Measurements from ENCODE around the gene NPTX1. TPM values are rescaled to one million over a fixed set of nuclear protein-coding genes. Genes with fewer than 3 reads are reported as not detected.

NPTX1 gene
- total RNA-seq, 4 donors from 2014 or later, result 0.40 to 22.8 (median 7.2) TPM

DNA sequence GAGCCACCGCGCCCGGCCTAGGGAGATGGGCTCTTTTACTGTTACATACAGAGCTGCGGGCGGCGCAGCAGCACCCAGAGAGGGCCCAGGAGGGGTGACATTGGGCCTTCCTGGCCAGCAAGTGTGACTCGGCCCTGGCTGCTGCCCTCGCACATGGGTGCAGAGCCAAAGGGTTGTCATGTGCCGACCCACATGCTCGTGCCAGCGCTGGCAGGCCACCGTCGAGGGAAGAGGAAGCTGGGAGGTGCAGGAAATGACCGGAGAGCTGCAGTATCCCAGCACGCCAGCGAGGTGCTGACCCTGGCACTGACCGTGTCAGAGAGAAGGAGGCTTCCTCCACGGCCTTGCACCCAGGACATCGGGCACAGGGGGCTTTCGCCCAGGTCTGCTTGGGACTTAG is 53.4 kb downstream of the NPTX1 start:
- 77% methylated on average over 20 of the region's 20 CpGs; no CpG with 5 or more reads in 1 of the 2 donors for WGBS, 2 donors (ENCODE audit: low coverage in 1 of 2)
- in situ Hi-C loops (cut with MboI; ENCODE audit: low pct_ligation_motif_present in 1 of 4, low pct_unique_long_range_greater_than_20kb in 1 of 4, low sequenced_read_pairs in 3 of 4), result loop anchor here in 2 of 4 donors (10.0 kb wide), 3 partner anchors 152 to 562 kb away; no protein-coding TSS in a partner anchor

DNA sequence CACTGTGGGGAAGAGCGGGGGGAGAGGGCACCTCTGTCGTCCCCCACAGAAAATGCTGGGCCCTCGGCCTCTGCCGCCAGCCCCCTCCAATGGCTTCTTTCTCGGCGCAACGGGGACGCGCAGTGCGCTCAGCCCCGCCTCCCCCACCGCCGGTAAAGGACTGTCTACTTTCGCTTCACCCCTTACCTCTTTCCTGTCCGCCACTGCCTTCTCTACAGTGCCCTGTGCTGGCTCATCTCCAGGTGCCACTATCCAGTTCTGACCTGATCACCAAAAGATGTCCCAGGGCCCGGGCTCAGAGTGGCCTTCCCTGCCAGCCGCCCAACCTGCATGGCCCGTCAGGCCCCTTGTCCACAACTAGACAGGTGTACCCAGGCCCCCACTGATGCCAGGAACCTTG is 54.1 kb downstream of the NPTX1 start:
- Histone ChIP-seq H3K27me3 (no peaks in the 10 kb centered on the region), H3K36me3 (no peaks in the 10 kb centered on the region), H3K4me3 (no peak overlapping the region), H3K4me1 (peaks cover 0 to 7% (median 0%) of the 10 kb centered on the region in 4 donors), H3K9me3 (no peaks in the 10 kb centered on the region), H3K27ac (no peak overlapping the region)
- no peak for DNase-seq
- intact Hi-C loops (cut with DNase I; ENCODE audit: low total_unique reads) (no loop called here), in situ Hi-C loops (cut with MboI; ENCODE audit: low pct_ligation_motif_present in 1 of 4, low pct_unique_long_range_greater_than_20kb in 1 of 4, low sequenced_read_pairs in 3 of 4) (loop anchor here in 2 of 4 donors (10.0 kb wide), 3 partner anchors 153 to 563 kb away; no protein-coding TSS in a partner anchor)
- TF ChIP-seq POLR2AphosphoS5 (IDR thresholded peaks at IDR 0.05) (no peak), EP300 (IDR thresholded peaks at IDR 0.05; ENCODE audit: low read depth) (no peak), CTCF (IDR thresholded peaks at IDR 0.05) (no peak), POLR2A (IDR thresholded peaks at IDR 0.05) (no peak)
- WGBS, 2 donors (ENCODE audit: low coverage in 1 of 2), result 75 to 77% methylated on average over 8 to 17 of the region's 18 CpGs

More for the DNA sequence above, 53.4 kb downstream of the NPTX1 start:
- no peaks in the 10 kb centered on the region for H3K27me3 ChIP-seq
- TF ChIP-seq POLR2A (IDR thresholded peaks at IDR 0.05) (no peak), POLR2AphosphoS5 (IDR thresholded peaks at IDR 0.05) (no peak), EP300 (IDR thresholded peaks at IDR 0.05; ENCODE audit: low read depth) (no peak), CTCF (IDR thresholded peaks at IDR 0.05) (no peak)
- H3K4me3 ChIP-seq, result no peak overlapping the region
- H3K36me3 ChIP-seq, result no peaks in the 10 kb centered on the region
- no peak for DNase-seq
- peaks cover 0 to 7% (median 0%) of the 10 kb centered on the region in 4 donors for H3K4me1 ChIP-seq
- intact Hi-C loops (cut with DNase I; ENCODE audit: low total_unique reads), result no loop called here
- no peaks in the 10 kb centered on the region for H3K9me3 ChIP-seq
- no peak overlapping the region for H3K27ac ChIP-seq

DNA sequence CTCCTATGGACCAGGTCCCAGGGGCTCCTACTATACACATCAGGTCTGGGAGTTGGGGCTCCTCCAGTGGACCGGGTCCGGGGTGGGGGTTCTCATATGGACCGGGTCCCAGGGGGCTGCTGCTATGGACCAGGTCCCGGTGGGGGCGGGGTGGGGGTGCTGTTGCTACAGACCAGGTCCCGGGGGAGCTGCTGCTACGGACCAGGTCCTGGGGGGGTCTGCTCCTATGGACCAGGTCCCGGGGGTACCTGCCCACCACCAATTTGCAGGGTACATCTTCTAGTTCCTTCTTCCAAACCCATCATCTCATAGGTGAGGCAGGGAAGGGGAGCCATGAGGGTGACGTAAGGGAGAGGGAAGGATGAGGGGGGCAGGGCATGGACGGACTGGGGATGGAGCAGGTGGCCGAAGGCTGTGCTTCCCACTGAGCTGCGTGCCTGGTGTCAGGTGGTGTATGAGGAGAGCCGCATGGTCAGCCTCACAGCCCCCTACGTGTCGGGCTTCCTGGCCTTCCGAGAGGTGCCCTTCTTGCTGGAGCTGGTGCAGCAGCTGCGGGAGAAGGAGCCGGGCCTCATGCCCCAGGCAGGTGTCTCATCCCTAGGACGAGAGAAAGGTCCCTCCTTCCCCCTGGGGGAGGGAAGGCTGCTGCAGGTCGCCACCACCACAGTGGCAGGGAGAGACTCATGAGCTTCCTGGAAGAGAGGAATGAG is 54.9 kb downstream of the NPTX1 start:
- no peak for DNase-seq
- WGBS, 2 donors (ENCODE audit: low coverage in 1 of 2), result 67% methylated on average over 20 of the region's 20 CpGs; no CpG with 5 or more reads in 1 of the 2 donors
- H3K27me3 ChIP-seq, result no peaks in the 10 kb centered on the region
- H3K4me3 ChIP-seq, result no peak overlapping the region
- intact Hi-C loops (cut with DNase I; ENCODE audit: low total_unique reads) (no loop called here), in situ Hi-C loops (cut with MboI; ENCODE audit: low pct_ligation_motif_present in 1 of 4, low pct_unique_long_range_greater_than_20kb in 1 of 4, low sequenced_read_pairs in 3 of 4) (loop anchor here in 2 of 4 donors (10.0 kb wide), 3 partner anchors 153 to 563 kb away; no protein-coding TSS in a partner anchor)
- no peak for TF ChIP-seq EP300 (IDR thresholded peaks at IDR 0.05; ENCODE audit: low read depth)
- TF ChIP-seq CTCF (IDR thresholded peaks at IDR 0.05), result no peak
- TF ChIP-seq POLR2A (IDR thresholded peaks at IDR 0.05), result no peak
- no peak for TF ChIP-seq POLR2AphosphoS5 (IDR thresholded peaks at IDR 0.05)
- no peak overlapping the region for H3K27ac ChIP-seq
- H3K36me3 ChIP-seq, result no peaks in the 10 kb centered on the region
- peaks cover 0 to 4% (median 2%) of the 10 kb centered on the region in 4 donors for H3K4me1 ChIP-seq
- H3K9me3 ChIP-seq, result no peaks in the 10 kb centered on the region

DNA sequence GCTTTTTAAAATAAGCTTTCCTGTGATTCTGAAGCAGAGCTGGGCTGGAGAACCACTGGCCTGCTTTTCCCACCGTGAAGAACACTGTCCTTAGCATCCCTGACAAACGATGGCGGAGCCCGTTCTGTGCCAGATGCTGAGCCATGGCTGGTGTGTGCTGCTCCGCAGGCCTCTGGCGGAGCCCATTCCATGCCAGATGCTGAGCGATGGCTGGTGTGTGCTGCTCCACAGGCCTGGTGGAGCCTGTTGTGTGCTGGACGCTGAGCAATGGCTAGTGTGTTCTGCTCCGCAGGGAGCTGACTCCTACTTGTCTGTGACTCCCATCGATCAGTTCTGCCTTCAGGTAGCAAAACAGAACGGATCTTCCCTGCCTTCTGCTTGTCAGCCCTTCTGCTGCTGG is 57.2 kb downstream of the NPTX1 start:
- TF ChIP-seq CTCF (IDR thresholded peaks at IDR 0.05), result no peak
- no peak for TF ChIP-seq POLR2AphosphoS5 (IDR thresholded peaks at IDR 0.05)

More for the DNA sequence above, 57.2 kb downstream of the NPTX1 start:
- Histone ChIP-seq H3K4me3 (no peak overlapping the region), H3K36me3 (no peaks in the 10 kb centered on the region), H3K27ac (no peak overlapping the region), H3K4me1 (peaks cover 0 to 15% (median 12%) of the 10 kb centered on the region in 4 donors), H3K9me3 (no peaks in the 10 kb centered on the region), H3K27me3 (no peaks in the 10 kb centered on the region)
- intact Hi-C loops (cut with DNase I; ENCODE audit: low total_unique reads), result no loop called here
- 87% methylated on average over 11 of the region's 11 CpGs; no CpG with 5 or more reads in 1 of the 2 donors for WGBS, 2 donors (ENCODE audit: low coverage in 1 of 2)
- in situ Hi-C loops (cut with MboI; ENCODE audit: low pct_ligation_motif_present in 1 of 4, low pct_unique_long_range_greater_than_20kb in 1 of 4, low sequenced_read_pairs in 3 of 4), result no loop called here
- DNase-seq, result no peak
